BJ (cell line): Measurements from ENCODE around the gene HIVEP3. TPM values are rescaled to one million over a fixed set of nuclear protein-coding genes. Genes with fewer than 3 reads are reported as not detected.
A peak's percentile ranks its signal among the peaks of the same experiment; 100 is the strongest.
"Not testable (repeated sequence)": the region's sequence is repeated elsewhere in the genome, so short reads cannot be mapped to it uniquely, and the experiment has no call there.

Source experiments
- CTCF ChIA-PET: fragments of 350-600 bp; formaldehyde crosslinking; extraction: SDS; loops from one replicate; lab custom pipeline; 2021; ENCODE audit warnings: antibody characterized with exemption, inconsistent platforms; lab: Yijun Ruan, JAX
- POLR2A ChIA-PET: fragments of 300-600 bp; sonication (Branson Sonifier 250); formaldehyde crosslinking; extraction: SDS; loops from one replicate; lab custom pipeline; 2021; ENCODE audit warnings: antibody characterized with exemption; lab: Charles Lee
- DNase-seq: peaks from one replicate; pipeline ENCODE4 v3.0.0-alpha.2; 2011; ENCODE audit warnings: low read depth
- H3K27me3 ChIP-seq: 2 replicates; pipeline ENCODE4 v1.6.0; 2011; ENCODE audit warnings: low read length; ENCODE audit not compliant: control insufficient read depth, insufficient read depth
- H3K36me3 ChIP-seq: 2 replicates; pipeline ENCODE4 v1.5.1; 2011; ENCODE audit warnings: low read length; ENCODE audit not compliant: control insufficient read depth, insufficient read depth
- H3K4me3 ChIP-seq: 2 replicates; pipeline ENCODE4 v1.5.1; 2011; ENCODE audit warnings: low read depth, mild to moderate bottlenecking, control low read depth, low read length
- polyA plus RNA-seq: library from polyadenylated mRNA; depleted of rRNA; stranded (reverse); fragments of >200 nt; gene quantifications from 2 replicates; pipeline ENCODE4 v1.2.3, GENCODE V29; 2011
- TF ChIP-seq, protein P1 (sequence below): IDR thresholded peaks from 2 replicates; pipeline ENCODE4 v1.5.1; 2011; ENCODE audit warnings: low read depth, mild to moderate bottlenecking, control low read depth, inconsistent platforms, low read length, moderate library complexity; ENCODE audit not compliant: insufficient read depth

HIVEP3 gene
- polyA plus RNA-seq, 1 experiment, result 4.0 TPM

DNA sequence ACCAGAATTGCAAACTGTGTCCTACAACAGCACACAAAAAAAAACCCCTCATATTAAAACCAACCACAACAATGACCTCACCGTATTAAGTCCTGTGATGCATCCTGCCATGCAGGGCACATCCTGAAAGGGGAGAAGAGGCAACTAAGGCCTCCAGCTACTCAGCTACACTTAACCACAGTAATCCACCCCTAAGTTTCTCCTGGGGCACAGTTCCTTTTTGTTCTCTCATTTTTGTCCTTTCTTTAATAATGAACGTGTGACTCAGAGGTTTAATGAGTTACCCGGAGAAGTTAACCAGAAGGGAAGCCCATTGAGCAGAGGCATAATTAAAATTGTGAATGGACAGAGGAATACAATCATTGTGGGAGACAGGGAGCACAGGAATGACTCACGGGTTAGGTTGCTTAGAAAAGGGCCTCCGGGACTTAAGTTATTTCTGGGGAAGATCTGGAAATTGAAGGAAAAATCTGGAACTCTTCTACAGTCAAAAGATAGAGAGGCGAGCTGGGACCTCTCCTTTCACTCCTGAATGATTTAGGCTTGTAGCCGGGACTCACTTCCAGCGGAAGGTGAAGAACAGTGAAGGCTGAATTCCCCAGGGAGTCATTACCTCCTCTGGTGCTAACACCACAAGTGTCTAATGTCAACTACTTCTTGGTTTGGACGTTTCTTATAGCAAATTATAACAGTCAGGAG, 36.9 kb upstream of the HIVEP3 start:
- no peaks in the 10 kb centered on the region for H3K27me3 ChIP-seq
- no peaks in the 10 kb centered on the region for H3K36me3 ChIP-seq
- no peak overlapping the region for H3K4me3 ChIP-seq
- peak; percentile 90 for DNase-seq
- POLR2A ChIA-PET, result no interaction called here
- CTCF ChIA-PET, result no interaction called here
- TF ChIP-seq, protein P1, sequence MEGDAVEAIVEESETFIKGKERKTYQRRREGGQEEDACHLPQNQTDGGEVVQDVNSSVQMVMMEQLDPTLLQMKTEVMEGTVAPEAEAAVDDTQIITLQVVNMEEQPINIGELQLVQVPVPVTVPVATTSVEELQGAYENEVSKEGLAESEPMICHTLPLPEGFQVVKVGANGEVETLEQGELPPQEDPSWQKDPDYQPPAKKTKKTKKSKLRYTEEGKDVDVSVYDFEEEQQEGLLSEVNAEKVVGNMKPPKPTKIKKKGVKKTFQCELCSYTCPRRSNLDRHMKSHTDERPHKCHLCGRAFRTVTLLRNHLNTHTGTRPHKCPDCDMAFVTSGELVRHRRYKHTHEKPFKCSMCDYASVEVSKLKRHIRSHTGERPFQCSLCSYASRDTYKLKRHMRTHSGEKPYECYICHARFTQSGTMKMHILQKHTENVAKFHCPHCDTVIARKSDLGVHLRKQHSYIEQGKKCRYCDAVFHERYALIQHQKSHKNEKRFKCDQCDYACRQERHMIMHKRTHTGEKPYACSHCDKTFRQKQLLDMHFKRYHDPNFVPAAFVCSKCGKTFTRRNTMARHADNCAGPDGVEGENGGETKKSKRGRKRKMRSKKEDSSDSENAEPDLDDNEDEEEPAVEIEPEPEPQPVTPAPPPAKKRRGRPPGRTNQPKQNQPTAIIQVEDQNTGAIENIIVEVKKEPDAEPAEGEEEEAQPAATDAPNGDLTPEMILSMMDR, result no peak

DNA sequence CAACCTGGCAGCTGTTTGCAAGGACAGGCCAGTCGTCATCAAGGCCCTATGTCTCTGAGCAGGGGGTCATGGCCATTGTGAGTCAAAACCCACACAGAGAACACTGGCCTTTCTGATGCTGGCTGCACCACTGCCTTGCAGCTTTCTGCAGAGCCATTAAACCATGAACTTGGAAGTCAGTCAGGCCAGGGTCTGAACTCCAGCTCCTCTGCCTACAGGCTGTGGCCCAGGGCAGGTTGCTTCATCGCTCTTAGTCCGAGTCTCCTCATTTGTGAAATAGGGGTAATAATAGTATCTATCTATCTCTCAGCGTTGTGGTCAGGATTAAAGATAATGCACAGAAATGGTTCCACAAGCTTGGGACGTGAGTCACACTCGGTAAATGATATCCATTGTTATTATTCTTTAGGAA, 35.8 kb upstream of the HIVEP3 start:
- DNase-seq, result no peak
- no peak overlapping the region for H3K4me3 ChIP-seq
- CTCF ChIA-PET, result interaction anchor here (0.6 to 1.0 kb wide), 2 partner anchors 29 to 287 kb away, joined by 3 read pairs; no protein-coding TSS in a partner anchor

DNA sequence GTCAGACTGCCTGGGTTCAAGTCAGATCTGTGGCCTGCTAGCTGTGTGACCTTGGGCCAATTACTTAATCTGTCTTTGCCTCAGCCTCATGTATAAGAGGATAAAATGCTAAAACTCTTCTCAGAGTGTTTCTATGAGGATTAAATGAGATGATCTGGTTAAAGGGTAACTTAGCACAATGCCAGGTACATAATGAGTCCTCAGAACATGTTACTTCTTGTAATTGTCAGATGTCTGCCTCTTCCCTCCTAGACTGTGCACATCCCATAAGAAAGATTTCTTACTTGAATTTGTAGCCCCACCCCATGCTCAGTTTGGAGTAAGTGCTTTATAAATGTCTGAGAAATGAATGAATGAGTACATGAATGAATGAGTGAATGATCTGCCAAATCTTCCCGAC, 34.6 kb upstream of the HIVEP3 start:
- ChIA-PET POLR2A (no interaction called here), CTCF (no interaction called here)
- TF ChIP-seq, protein P1, result no peak

More for the DNA sequence above, 35.8 kb upstream of the HIVEP3 start:
- Histone ChIP-seq H3K36me3 (no peaks in the 10 kb centered on the region), H3K27me3 (no peaks in the 10 kb centered on the region)
- POLR2A ChIA-PET, result no interaction called here
- TF ChIP-seq, protein P1, result no peak

DNA sequence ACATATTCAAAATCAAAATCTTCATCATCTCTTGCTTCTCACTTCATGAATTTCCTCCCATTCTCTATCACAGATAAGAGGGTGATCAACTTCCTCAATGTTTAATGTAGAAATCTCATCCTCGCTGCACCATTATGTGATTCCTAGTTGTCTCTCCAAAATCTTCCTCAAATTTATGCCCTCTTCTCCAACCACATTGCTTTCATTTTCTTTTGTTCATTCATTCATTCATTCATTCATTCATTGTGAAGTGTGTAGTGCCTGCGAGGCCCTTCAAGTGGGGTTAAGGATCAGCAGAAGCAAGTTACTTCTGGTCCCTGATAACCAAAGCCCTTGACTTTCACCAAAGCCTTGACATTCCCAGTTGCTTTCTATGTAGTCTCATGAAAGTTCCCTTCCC, 33.5 kb upstream of the HIVEP3 start:
- Histone ChIP-seq H3K27me3 (no peaks in the 10 kb centered on the region), H3K36me3 (no peaks in the 10 kb centered on the region), H3K4me3 (no peak overlapping the region)
- POLR2A ChIA-PET, result no interaction called here
- TF ChIP-seq, protein P1, result no peak
- DNase-seq, result no peak
- CTCF ChIA-PET, result no interaction called here

More for the DNA sequence above, 34.6 kb upstream of the HIVEP3 start:
- H3K27me3 ChIP-seq, result no peaks in the 10 kb centered on the region
- no peak overlapping the region for H3K4me3 ChIP-seq
- DNase-seq, result no peak
- H3K36me3 ChIP-seq, result no peaks in the 10 kb centered on the region

DNA sequence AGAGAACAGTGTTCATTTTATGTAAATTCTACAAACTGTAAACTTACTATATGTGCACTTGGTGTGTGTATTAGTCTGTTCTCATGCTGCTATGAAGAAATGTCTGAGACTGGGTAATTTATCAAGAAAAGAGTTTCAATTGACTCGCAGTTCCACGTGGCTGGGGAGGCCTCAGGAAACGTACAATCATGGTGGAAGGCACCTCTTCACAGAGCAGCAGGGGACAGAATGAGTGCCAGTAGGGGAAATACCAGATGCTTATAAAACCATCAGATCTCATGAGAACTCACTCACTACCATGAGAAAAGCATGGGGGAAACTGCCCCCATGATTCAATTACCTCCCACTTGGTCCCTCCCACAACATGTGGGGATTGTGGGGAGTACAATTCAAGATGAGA, 32.8 kb upstream of the HIVEP3 start:
- CTCF ChIA-PET, result interaction anchor here (1.0 kb wide), 1 partner anchor 61 kb away, joined by 3 read pairs; no protein-coding TSS in a partner anchor
- H3K27me3 ChIP-seq, DNase-seq, H3K4me3 ChIP-seq, H3K36me3 ChIP-seq, POLR2A ChIA-PET: not testable (repeated sequence)
